ENCODE data around the gene AP5S1. TPM values are rescaled to one million over a fixed set of nuclear protein-coding genes. Genes with fewer than 3 reads are reported as not detected.

The AP5S1 gene
- total and polyA plus RNA-seq, 2 of the 4 experiments (the other 2 are of a cell fraction): 10.1 to 11.7 TPM

DNA sequence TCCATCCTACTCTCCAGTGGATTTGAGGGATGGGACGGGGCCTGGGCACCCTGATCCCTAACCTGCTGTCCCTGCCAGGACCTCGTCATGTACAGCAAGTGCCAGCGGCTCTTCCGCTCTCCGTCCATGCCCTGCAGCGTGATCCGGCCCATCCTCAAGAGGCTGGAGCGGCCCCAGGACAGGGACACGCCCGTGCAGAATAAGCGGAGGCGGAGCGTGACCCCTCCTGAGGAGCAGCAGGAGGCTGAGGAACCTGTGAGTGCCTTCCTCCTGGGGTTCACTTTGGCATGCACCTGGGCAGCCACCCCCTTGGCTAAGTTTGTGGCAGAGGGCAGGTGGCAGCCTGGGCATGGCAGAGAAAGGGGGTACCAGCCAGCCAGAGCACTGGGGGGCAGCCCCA is 18.5 kb upstream of the AP5S1 start:
- Histone ChIP-seq H2AFZ (replicated peaks; ENCODE audit: low read length, poor library complexity) (no peak overlapping the region), H4K91ac (ENCODE audit: insufficient read depth, low read depth, low read length) (no peak overlapping the region), H3K4me3 (ENCODE audit: insufficient read depth, low read depth, low read length) (no peak overlapping the region), H3K27me3 (ENCODE audit: control insufficient read depth, insufficient read depth, low read length) (no peaks in the 10 kb centered on the region), H2AK5ac (ENCODE audit: low read depth, low read length) (no peak overlapping the region), H2AK9ac (replicated peaks; ENCODE audit: low read depth, low read length, poor library complexity) (no peak overlapping the region), H4K5ac (ENCODE audit: low read depth, low read length) (no peak overlapping the region), H3K9me1 (ENCODE audit: insufficient read depth, low read length) (peaks cover 37% of the 10 kb centered on the region), H3K79me1 (ENCODE audit: low read depth in 1 of 2, low read length in 2 of 2) (peaks cover 39 to 95% of the 10 kb centered on the region in 2 experiments), H3K9me3 (ENCODE audit: control insufficient read depth, insufficient read depth, low read length) (no peaks in the 10 kb centered on the region), H2BK120ac (ENCODE audit: low read depth, low read length) (no peak overlapping the region), H3K36me3 (ENCODE audit: control insufficient read depth, insufficient read depth, low read length) (peaks cover 72% of the 10 kb centered on the region), H3K18ac (ENCODE audit: low read depth, low read length) (no peak overlapping the region), H4K20me1 (ENCODE audit: insufficient read depth, low read length) (no peaks in the 10 kb centered on the region), H3K14ac (replicated peaks; ENCODE audit: low read depth, low read length) (no peak overlapping the region), H2BK5ac (ENCODE audit: low read depth, low read length, poor library complexity, severe bottlenecking) (no peak overlapping the region), H3K27ac (ENCODE audit: insufficient read depth, low read length) (no peak overlapping the region), H3K56ac (ENCODE audit: extremely low read depth, insufficient read depth, low read length) (no peak overlapping the region), H2BK20ac (ENCODE audit: low read depth, low read length) (no peak overlapping the region), H3K4me2 (ENCODE audit: low read depth, low read length) (no peak overlapping the region), H4K8ac (ENCODE audit: low read depth in 2 of 2, low read length in 2 of 2) (no peak overlapping the region), H3K4ac (ENCODE audit: low read depth, low read length) (no peak overlapping the region; the same call in 1 of the 2 replicates), H3K9ac (ENCODE audit: low read depth, low read length) (no peak overlapping the region), H3K23ac (ENCODE audit: low read depth, low read length) (no peak overlapping the region), H2BK15ac (ENCODE audit: low read depth, low read length) (no peak overlapping the region), H3K4me1 (ENCODE audit: control insufficient read depth, insufficient read depth, low read length) (peaks cover 38% of the 10 kb centered on the region)
- 96% methylated on average over 11 of the region's 13 CpGs; no CpG with 5 or more reads in 1 of the 2 experiments for WGBS, 2 experiments (ENCODE audit: extremely low coverage in 2 of 2, insufficient read length in 1 of 2)
- TF ChIP-seq MXI1 (IDR thresholded peaks at IDR 0.05; ENCODE audit: borderline replicate concordance, low read depth, low read length) (no peak), MAFK (IDR thresholded peaks at IDR 0.05; ENCODE audit: low read depth, low read length) (no peak), POLR2A (IDR thresholded peaks at IDR 0.05; ENCODE audit: low read depth, low read length) (no peak), CEBPB (IDR thresholded peaks at IDR 0.05; ENCODE audit: low read depth, low read length) (no peak), FOS (IDR thresholded peaks at IDR 0.05; ENCODE audit: low read depth, low read length) (no peak), RAD21 (IDR thresholded peaks at IDR 0.05; ENCODE audit: low read length) (no peak), NFE2L2 (IDR thresholded peaks at IDR 0.05; ENCODE audit: low read depth, low read length) (no peak), BHLHE40 (IDR thresholded peaks at IDR 0.05; ENCODE audit: low read depth, low read length) (no peak), RFX5 (IDR thresholded peaks at IDR 0.05; ENCODE audit: low read depth, low read length) (no peak), RCOR1 (IDR thresholded peaks at IDR 0.05; ENCODE audit: insufficient replicate concordance, low read length) (no peak)
- TF ChIP-seq, protein P1, sequence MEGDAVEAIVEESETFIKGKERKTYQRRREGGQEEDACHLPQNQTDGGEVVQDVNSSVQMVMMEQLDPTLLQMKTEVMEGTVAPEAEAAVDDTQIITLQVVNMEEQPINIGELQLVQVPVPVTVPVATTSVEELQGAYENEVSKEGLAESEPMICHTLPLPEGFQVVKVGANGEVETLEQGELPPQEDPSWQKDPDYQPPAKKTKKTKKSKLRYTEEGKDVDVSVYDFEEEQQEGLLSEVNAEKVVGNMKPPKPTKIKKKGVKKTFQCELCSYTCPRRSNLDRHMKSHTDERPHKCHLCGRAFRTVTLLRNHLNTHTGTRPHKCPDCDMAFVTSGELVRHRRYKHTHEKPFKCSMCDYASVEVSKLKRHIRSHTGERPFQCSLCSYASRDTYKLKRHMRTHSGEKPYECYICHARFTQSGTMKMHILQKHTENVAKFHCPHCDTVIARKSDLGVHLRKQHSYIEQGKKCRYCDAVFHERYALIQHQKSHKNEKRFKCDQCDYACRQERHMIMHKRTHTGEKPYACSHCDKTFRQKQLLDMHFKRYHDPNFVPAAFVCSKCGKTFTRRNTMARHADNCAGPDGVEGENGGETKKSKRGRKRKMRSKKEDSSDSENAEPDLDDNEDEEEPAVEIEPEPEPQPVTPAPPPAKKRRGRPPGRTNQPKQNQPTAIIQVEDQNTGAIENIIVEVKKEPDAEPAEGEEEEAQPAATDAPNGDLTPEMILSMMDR (conservative IDR thresholded peaks at IDR 0.05; ENCODE audit: low read depth, low read length): no peak
- TF ChIP-seq, protein P2, sequence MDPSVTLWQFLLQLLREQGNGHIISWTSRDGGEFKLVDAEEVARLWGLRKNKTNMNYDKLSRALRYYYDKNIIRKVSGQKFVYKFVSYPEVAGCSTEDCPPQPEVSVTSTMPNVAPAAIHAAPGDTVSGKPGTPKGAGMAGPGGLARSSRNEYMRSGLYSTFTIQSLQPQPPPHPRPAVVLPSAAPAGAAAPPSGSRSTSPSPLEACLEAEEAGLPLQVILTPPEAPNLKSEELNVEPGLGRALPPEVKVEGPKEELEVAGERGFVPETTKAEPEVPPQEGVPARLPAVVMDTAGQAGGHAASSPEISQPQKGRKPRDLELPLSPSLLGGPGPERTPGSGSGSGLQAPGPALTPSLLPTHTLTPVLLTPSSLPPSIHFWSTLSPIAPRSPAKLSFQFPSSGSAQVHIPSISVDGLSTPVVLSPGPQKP (IDR thresholded peaks at IDR 0.05; ENCODE audit: borderline replicate concordance, low read depth, low read length): no peak
- DNase-seq: no peak
- ChIA-PET CTCF (no interaction called here), POLR2A (ENCODE audit: unreplicated experiment) (no interaction called here)
- ATAC-seq (ENCODE audit: low read depth): no peak
- intact Hi-C loops (cut with micrococcal nuclease): no loop called here
- no TSS peak for BruUV-seq (replicated peaks)
- dilution Hi-C loops (cut with HindIII; ENCODE audit: low sequenced_read_pairs, unreplicated experiment): no loop called here
- in situ Hi-C loops (cut with MboI; ENCODE audit: low sequenced_read_pairs): no loop called here

All from IMR-90 (cell line).